NCI-H2227 (cell line): ENCODE results near the gene MED13L.

ENCODE experiments used
- DNase-seq: peaks from one replicate; lab custom pipeline; 2025; ENCODE audit not compliant: unreplicated experiment; lab: John Stamatoyannopoulos, UW

The MED13L gene

DNA sequence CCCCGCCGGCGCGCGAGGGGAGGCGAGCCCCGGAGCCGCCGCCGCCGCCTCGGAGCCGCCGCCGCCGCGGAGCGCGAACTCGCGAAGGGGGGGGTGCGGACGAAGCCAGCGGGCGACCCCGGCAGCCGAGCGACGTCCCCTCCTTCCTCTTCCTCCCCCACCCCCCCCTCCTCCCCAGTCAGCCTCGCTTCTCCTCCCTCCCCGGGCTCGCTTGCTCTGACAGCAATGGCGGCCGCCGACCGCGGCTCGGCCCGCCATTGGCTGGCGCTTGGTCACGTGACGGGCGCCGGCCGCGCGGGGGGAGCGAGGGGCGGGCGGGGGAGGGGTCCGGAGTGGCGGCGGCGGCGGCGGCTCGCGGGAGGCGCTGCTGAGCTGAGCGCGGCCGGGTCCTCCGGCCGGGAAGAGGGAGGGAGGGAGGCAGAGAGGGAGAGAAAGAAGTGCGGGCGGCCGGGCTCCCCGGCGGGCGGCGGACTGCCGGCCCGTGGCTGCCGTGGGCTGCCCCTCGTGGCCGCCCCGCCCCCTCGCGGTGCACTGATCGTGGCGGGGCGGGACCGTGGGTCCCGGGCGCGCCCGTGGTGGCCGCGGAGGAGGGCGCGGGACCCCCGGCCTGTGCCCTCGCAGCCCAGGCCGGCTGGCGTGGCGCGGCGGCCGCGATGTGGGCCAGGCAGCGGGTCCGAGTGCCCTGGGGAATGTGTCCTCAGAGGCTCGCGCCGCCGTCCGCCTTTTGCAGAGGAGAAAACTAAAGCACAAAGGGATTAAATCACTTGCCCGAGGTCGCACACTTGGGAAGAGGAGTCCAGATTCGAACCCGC is at the start of gene MED13L:
TSS of gene MED13L (minus strand) at position 227 of the 812 bp plus-strand sequence. CDS start 562 bp downstream, outside the sequence.
- peak; percentile 94 for DNase-seq

GRCh38 chr12:116325336-116325664 is 47.8 kb upstream of the MED13L start:
- no peak for DNase-seq

DNA sequence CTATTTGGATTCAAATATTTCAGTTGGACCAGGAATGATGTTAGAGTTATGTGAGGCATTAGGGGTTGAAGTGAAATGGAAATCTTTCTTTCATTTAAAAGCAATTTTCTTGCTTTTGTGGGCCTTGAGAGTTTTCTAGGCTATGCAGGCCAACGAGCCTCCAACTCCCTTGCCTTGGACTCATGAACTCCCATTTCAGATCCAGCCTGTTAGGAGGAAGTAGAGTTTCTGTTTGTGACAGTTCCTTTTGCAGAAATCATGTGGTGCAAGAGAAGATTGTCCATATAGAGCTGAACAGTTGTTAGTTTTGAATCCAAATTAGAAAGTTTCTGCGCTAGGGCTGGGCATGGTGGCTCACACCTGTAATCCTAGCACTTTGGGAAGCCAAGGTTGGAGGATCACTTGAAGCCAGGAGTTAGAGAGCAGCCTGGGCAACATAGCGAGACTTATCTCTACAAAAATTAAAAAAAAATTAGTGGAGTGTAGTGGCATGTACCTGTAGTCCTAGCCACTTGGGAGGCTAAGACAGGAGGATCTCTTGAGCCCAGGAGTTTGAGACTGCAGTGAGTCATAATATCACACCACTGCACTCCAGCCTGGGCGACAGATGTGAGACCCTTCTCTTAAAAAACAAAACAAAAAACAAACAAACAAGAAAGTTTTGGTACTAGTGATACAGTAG is 47.3 kb upstream of the MED13L start:
- no peak for DNase-seq

DNA sequence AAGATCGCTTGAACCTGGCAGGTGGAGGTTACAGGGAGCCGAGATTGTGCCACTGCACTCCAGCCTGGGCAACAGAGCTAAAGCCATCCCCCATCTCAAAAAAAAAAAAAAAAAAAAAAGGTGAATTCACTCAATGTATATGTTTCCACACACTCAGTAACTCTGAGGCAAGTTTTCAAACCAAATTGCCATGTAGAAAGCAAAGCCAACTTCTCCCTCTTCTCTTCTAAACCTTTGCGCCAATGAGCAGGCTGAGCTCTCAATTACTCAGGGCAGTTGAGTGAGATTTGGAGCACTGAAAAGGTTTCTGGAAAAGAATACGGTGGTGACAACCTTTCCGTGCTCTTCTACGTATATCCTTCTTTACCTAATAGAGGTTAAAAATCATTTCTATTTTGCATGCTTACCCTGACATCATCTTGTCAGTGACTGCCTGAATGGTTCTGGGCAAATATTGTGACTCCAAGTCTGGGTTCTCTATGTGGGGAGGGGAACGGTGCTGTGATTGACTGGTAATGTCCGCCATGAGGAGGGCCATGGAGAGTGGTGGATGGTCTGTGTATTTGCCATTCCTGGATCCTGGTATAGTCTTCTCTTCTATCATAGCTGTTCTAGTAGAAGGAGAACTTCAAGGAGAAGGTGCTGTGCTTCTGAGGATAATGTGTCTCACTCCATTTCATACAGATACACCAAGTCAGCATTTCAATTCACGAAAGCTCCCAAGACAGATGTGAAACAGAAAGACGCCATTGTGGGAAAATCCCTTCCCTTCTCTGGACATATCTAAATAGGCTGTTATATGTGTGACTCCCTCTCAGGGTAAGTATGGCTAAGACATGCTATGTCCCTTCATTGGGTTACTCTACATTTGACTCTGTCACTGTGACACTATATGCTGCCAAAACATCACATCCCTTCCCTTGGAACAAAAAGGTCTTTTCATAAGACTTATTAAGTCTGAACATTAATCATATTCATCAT is 46.2 kb upstream of the MED13L start:
- DNase-seq = no peak

DNA sequence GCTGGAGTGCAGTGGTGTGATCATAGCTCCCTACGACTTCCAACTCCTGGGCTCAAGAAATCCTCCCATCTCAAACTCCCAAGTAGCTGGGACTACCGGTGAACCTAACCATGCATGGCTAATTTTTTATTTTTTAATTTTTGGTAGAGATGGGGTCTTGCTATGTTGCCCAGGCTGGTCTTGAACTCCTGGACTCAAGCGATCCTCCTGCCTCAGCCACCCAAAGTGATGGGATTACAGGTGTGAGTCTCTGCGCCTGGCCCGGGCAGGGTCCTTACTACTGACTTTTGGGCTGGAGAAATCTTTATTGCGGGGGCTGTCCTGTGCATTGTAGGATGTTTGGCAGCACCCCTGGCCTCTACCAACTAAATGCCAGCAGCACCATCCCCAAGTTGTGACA is 44.4 kb upstream of the MED13L start:
- DNase-seq = no peak

DNA sequence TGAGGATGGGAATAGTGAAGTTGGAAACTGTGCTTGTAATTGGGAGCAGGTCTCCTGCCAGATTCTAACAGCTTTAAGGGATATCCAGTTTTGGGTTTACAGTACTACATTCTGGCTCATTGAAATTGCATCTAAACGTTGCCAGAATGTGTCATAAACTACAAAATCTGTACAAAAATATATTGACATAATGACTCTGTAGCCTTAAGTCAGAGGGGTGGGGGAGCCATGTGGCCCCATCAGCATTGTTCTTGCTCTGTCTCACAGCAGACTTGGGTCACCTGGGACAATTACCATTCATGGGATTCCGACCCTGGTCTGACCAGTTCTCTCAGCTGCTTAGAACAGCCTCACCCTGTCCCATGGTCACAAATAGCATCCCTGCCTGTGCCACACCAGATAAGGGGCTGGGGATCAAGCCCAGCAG is 43.3 kb upstream of the MED13L start:
- DNase-seq = no peak

GRCh38 chr12:116319898-116320621 is 42.6 kb upstream of the MED13L start:
- no peak for DNase-seq

- DNase-seq = no peak
Observed at GRCh38 chr12:116319233-116319897, 41.9 kb upstream of the MED13L start.

GRCh38 chr12:116318576-116319232 is 41.2 kb upstream of the MED13L start:
- DNase-seq = no peak

DNA sequence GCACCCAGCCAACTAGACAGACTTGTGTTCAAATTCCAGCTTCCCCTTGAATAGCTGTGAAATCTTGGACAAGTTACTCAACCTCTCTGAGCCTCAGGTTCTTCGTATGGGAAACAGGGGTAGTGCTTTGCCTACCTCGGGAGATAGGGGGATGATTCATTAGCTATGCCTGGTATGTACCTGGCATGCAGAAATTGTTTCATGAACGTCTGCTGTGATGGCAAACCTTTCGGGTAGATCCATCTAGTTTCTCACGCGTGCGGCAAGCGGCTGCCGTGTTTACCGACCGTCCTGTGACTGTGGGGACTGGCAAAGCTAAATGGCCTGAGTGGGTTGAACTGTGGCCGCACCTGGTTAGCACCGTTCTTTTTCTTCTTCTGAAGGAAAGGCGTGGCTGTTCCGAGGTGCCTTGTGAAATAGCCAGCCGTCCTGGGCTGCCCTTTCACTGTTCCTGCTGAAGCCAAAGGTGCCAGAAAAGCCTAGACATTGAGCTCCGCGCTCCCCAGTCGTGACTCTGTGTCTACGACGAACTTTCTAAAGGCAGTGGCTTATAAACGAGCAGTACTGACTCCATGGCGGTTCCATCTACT is 40.6 kb upstream of the MED13L start:
- DNase-seq = peak; percentile 21

DNA sequence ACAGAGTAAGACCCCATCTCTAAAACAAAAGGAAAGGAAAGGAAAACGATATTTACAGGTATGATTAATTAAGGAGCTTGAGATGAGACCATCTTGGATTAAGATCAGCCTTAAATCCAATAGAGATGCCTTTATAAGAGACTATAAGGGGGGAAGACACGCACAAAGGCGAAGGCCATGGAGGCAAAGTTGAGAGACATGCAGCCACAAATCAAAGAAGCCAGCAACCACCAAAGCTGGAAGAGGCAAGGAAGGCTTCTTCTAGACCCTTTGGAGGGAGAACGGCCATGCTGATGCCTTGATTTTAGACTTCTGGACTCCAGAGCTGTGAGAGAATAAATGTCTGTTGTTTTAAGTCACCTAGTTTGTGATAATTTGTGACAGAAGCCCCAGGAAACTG is 39.6 kb upstream of the MED13L start:
- DNase-seq = no peak

- no peak for DNase-seq
Observed at GRCh38 chr12:116314477-116314876, 37.0 kb upstream of the MED13L start.

DNA sequence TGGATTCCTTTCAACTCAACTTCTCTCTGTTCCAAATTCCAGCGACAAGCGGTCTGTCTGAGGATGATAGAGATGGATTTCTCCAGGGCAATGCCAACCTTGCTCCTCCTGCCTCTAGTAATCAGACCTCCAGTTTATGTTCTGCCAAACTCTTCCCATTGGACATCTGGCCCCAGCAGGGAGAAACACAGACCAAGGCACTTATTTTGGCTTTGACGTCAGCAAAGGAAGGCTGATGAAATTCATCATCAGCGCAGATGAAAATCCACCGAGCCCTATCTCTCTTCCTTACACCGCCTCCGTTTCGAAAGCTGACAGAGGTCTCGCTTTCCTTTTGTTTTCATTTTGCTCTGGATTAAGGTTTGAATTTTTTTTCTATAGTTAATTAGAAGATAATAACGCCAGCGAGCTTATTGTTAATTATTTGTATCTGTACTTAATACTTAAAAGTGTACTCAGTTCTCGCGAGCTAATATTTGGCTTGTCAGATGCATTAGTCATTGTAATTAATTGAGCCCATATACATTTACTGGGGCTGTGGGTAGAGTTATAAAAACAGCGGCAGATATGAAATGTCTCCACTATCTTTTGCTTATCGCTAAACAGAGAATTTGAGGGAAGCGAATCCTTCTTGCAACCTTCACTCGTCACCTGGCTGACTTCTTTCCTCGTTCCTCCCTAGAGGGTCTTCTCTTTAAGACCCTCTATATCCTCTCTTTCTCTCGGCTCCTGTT is 35.9 kb upstream of the MED13L start:
- no peak for DNase-seq

- DNase-seq = no peak
Observed at GRCh38 chr12:116310082-116310481, 32.6 kb upstream of the MED13L start.

GRCh38 chr12:116309343-116309742 is 31.9 kb upstream of the MED13L start:
- no peak for DNase-seq

DNA sequence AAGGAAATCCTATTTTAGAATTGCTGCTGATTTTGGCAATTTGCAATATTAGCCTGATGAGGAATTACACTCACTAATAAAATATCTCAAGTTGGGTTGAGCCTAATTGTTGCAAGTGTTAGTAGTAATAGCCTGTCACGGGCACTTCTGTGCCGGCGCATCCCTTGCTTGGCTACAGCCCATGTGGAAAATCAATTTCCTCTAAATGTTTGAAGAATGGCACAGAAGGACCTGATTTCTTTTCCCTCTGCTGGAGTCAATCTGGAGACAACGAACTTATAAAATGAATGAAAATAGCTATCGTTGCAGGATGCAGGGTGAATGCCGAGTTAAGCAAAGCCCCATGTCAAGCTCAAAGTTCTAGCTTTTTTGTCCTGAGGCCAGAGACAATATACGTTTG is 31.2 kb upstream of the MED13L start:
- DNase-seq = no peak

DNA sequence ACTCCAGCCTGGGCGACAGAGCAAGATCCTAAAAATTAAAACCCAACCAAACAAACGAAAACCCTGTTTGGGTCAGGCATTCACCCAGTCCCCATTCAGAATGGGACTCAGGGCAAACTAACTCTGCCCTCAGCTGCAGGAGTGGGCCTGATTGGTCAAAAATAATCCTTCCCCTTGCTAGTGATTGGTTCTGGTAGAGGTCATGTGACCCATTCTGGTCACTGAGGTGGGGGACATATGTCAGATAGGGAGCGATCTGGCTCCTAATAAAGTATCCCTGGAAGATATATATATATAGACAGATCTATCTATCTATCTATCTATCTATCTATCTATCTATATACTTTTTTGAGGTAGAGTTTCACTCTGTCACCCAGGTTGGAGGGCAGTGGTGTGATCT is 29.5 kb upstream of the MED13L start:
- DNase-seq = no peak

- DNase-seq = no peak
Observed at GRCh38 chr12:116306506-116306905, 29.0 kb upstream of the MED13L start.

DNA sequence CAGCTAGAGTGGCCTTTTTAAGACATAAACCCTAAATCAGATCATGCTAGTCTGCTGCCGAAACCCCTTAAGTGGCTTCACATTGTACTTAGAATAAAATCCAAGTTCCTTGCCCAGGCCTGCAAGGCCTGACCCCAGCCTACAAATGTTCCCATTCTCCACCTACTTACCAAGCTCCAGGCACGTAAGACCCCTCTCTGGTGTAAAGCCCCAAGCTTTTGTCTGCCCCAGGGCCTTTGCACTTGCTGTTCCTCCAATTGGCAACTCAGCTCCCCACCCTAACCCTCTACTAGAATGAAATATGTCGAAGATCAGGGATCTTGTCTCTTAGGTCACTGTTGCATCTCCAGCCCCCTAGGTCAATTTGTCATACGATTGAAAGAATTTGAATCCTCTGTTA is 27.1 kb upstream of the MED13L start:
- DNase-seq = no peak
